NCI-H146 treated with DMSO at 0.1 percent for 48 hours (cell line): ENCODE data around the gene PRSS22.

ENCODE experiments used
- DNase-seq: peaks from one replicate; lab custom pipeline; 2025; ENCODE audit not compliant: unreplicated experiment; lab: John Stamatoyannopoulos, UW

The PRSS22 gene, protein sequence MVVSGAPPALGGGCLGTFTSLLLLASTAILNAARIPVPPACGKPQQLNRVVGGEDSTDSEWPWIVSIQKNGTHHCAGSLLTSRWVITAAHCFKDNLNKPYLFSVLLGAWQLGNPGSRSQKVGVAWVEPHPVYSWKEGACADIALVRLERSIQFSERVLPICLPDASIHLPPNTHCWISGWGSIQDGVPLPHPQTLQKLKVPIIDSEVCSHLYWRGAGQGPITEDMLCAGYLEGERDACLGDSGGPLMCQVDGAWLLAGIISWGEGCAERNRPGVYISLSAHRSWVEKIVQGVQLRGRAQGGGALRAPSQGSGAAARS

DNA sequence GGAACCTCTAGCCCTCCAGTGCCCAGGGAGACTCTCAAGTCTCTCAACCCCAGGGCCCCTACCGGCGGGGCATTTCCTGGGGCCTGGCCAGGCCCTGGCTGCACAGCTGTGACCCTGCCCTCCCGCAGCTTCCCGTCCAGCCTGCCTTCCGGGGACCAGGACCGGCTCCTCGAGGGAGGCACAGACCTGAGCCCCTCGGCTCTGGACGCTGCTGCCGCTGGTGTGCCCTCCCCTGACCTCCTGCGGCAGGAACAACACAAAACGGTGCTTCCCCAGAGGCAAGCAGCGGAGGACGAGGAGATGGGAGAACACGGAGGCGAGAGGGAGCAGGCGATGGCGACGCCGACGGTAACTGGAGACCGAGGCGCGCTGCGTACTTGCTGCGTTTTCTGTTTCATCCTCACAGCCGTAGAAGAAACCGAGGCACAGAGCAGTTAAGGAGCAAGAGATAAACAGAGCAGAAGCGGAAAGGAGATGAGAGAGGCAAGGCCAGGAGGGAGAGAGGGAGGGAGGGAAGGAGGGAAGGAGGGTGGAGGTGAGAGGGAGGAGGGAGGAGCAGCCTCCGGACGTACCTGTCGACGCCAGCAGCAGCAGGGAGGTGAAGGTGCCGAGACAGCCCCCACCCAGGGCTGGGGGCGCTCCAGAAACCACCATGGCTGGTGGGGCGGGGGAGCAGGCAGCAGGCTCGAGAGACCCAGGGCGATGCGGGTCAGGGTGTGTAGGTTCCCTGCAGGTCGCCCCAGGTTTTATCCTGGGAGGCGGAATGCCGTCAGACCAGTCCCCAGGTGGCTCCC, at the start of gene PRSS22:
Gene PRSS22, minus strand, starts transcription at position 720 of the 794 bp plus-strand sequence. Its CDS starts 66 bp downstream, at position 654.
- DNase-seq: no peak

DNA sequence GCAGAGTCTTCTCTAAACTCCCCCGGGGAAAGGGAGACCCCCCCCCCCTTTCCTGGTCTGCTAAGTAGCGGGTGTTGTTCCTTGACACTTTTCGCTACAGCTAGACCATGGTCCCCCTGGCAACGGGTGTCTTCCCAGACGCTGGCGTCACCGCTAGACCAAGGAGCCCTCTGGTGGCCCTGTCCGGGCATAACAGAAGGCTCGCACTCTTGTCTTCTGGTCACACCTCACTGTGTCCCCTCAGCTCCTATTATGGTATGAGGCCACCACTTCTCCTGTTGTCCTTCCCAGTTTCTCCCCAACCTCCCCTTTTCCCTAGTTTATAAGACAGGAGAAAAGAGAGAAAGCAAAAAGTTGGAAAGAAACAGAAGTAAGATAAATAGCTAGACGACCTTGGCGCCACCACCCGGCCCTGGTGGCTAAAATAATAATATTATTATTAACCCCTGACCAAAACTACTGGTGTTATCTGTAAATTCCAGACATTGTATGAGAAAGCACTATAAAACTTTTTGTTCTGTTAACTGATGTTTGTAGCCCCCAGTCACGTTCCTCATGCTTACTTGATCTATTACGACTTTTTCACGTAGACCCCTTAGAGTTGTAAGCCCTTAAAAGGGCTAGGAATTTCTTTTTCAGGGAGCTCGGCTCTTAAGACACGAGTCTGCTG, 49.2 kb upstream of the PRSS22 start:
- DNase-seq: peak; percentile 14

DNA sequence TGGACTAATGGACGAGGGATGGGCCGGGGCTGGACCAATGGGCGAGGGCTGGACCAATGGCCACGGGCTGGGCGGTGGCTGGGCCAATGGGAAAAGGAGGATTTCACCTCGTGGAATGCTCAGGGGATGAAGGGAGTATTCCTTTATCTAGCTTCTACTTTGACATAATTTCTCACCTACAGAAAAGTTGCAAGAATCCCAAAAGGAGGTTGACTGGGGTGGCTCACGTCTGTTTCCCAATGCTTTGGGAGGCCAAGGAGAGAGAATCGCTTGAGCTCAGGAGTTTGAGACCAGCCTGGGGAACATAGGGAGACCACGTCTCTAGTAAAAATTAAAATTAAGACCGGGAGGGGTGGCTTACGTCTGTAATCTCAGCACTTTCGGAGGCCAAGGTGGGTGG, 48.0 kb upstream of the PRSS22 start:
- DNase-seq: no peak

DNA sequence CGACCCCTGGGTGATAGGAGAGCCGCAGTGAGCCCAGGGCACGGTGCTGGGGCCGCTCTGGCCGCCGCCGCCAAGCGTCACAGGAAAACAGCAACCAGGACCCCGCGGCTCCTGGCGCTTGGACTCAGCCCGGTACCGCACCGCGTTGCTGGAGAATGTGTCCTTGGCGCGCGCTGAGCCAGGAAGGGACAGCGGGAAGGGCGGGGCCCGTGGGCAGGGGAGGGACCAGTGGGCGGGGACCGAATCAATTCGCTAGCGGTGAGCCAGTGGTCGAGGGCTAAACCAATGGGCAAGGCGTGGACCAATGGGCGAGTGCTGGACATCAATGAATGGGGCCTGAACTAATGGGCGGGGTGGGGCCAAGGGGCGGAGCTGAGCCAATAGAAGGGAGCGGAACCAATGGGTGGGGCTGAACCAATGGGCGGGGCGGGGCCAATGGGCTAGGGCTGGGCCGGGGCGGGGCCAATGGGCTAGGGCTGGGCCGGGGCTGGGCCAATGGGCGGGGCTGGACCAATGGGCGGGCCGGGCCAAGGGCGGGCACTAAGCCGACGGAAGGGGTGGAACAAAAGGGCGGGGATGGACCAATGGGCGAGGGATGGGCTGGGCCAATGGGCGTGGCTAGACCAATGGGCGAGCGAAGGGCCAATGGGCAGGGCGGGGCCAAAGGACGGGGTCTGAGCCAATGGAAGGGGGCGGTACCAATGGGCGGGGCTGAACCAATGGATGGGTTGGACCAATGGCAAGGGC, 47.4 kb upstream of the PRSS22 start:
- peak; percentile 98 for DNase-seq

DNA sequence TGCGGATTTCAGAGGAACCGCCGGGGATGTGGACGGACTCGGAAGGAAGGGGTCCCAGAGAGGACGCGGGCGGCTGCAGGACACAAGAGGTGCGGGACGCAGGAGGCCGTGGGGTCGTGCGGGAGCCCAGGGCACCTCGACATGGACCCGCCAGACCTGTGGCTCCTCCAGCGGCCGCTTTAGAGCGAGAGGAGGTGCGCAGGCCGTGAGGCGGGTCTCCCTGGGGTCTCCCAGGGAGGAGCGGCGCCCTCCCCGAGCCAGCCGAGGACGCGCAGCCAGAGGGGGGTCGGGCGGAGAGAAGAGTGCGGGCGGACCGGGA, 46.9 kb upstream of the PRSS22 start:
- DNase-seq: no peak

DNA sequence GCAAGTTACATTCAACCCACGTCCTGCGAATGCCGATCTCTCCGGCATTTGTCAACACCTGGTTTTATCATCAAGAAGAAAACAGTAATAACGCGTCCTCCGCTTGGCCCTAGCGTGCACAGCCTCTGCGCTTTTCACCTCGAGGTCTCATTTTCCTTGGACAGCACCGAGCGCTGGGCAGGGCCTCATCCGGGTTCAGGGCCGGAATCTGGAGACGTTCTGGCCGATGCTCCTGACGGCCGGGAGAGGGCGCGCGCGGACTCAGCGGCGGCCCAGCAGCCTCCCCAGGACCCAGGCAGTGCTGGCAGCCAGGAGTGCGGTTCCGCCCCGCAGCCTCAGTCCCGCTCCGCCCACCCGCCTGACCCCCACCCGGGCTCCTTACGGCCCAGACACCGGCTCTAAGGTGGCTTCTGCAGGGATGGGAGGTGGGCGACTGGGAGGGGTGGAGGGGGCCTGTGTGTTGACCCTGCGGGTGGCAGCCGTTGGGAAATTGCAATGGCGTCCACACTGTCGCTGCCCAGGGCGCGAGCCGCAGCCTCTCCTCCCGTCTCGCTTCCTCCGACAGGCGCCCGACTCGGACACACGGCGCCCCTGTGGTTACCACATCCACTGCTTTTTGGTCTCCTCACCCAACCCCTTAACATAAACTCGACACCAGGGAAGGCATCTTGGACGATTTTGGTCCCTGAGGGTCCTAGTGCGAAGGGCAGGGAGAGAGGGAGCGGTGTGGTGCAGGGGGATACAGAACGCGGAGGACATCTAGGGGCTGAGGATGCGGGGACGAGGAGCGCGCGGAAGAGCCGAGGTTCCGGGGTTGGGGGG, 46.3 kb upstream of the PRSS22 start:
- peak; percentile 81 for DNase-seq

DNA sequence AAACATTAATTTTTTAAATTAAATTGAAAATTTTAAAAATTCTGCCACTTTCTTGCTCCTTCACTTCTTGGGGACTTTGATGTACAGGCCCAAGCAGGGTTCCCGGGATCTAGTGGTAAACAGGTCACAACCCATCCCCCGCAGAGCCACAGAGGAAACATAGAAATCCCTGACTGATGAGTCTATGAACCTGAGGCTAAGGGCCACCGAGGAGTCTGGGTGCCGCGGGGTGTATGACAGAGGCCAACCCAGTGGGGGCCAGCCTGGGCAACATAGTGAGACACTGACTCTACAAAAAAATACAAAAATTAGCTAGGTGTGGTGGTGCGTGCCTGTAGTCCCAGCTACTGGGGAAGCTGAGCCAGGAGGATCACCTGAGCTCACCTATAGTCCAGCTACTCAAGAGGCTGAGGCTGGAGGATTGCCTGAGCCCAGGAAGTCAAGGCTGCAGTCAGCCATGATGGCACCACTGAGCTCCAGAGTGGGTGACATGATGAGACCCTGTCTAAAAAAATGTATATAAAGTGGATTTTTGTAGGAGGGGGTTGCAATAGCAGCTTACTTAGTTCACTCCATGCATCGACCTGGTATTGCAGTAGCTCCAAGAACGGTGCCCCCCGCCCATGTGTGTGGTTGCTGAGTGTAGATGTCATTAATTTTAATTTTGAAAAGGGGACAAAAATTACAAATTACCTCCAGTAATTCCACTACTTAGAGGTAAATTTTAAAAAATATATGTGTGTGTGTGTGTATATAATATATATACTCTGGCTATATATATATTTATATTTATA, 44.6 kb upstream of the PRSS22 start:
- no peak for DNase-seq

DNA sequence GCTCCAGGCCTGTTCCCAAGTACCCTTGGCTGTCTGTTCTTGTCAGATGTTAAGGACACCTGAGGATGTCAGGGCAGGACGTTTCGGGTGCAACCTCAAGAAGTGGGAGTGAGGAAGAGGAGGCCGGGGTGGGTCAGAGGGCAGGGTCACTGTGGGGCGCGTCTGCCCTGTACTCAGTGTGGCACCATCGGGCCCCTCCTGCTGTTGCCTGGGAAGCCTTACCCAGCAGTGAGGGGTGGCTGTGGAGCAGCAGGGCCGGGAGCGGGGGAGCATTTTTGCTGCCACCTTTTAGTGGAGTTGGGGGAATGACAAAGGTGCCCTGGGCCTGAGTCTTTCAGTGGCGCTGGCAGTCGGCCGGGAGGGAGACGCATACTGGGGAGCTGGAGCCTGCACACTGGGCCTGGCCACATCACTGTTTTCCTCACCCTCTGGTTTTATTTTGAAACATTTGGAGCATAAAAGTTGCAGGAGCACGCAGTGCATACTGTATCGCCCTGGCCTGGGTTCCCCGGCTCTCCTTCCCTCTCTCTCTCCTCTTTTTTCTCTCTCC, 42.6 kb upstream of the PRSS22 start:
- DNase-seq: no peak

DNA sequence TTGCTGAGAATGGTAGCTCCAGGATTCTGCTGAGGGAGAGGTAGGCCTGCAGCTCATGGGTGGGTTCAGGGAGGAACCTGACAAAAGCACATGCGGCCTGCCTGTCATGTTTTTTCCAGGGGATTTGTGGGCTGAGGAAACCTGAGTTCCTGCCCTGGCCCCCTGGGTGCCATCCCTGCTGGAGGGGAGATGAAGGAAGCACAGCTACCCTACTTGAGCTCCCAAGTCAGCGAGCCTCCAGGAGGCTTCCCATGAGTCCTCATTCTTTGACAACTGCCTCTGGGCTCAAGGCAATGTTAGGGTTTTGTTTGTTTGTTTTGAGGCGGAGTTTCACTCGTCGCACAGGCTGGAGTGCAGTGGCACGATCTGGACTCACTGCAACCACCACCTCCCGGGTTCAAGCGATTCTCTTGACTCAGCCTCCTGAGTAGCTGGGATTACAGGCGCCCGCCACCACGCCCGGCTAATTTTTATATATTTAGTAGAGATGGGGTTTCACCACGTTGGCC, 41.6 kb upstream of the PRSS22 start:
- DNase-seq: no peak

DNA sequence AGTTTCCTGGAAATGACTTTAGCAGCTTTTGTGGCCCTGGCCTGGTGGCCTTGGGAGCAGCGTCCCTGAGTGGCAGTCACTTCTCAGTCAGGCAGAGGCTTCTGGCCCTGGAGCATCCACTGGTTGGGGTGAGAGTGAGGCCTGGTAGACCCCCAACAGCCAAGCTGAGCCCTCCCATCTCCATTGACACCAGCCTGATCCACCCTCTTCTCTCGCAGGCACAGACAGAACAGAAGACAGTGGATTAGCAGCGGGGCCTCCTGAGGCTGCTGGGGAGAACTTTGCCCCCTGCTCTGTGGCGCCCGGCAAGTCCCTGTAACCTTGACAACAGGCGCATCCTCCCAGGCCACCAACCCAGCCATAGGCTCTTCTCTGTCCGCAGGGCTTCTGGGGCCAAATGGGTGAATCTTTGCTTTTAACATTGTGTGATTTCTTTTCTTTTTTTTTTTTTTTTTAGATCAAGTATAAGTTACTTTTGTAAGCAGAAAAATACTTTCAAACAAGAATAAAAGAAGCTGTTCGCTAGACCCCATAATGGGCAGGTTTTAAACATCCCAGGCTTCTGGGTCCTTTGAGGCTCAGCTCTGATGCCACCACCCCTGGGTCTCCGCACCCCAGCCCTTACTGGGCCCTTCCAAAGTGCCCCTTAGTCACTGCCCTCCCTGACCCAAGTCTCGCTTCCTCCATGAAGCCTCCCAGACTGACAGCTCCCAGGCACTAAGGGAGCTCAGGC, 41.0 kb upstream of the PRSS22 start:
- no peak for DNase-seq

DNA sequence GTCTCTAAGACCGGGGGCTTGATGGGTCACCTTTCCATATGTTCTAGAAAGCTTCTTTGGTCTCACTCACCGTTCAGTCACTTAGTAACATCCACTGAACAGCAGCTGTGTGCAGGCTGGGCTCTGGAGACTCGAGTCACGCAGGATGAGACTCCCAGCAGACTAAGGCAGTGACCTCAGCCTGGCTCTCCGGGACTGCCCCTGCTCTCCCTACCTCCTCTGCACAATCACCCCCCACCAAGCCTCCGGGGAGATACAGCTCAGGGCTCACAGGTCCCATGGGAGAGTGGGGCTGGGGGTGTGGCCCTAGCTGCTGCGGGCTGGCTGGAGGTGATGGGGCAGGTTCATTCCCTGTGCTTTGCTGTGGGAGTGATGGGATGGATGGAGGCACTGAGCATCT, 39.1 kb upstream of the PRSS22 start:
- no peak for DNase-seq

DNA sequence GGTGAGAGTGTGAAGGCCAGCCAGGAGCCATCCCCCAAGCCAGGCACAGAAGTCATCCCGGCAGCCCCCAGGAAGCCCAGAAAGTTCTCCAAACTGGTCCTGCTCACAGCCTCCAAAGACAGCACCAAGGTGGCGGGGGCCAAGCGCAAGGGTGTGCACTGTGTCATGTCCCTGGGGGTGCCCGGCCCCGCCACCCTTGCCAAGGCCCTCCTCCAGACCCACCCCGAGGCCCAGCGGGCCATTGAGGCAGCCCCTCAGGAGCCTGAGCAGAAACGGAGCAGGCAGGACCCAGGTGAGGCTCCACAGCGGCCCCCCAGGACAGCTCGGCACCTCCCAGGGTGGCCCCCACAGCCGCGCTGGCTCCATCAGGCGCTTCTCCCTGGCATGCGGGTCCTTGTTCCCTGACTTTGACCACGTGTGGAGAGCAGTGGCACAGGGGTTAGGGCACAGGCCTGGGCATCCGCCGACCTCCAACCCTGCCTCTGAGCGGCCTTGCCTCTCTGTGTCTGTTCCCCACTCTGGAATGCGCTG, 38.6 kb upstream of the PRSS22 start:
- DNase-seq: no peak

DNA sequence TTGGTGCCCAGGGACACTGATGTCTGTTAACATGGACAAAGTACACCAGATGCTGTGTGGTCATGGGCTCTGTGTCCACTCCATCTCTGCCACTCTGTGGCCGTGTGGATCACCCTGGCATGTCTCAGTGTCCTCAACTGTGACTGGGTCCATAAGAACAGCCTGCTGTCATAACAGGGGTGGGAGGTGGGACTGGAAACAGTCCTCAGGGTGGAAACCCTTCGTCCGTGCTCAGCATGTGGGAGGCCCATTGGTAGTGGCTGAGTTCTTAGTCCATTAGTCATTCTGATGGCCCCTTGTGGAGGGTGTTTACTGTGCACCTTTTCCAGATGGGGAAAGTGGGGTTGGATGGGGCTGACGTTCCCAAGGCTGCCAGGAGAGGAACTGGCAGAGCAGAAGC, 37.8 kb upstream of the PRSS22 start:
- DNase-seq: no peak

DNA sequence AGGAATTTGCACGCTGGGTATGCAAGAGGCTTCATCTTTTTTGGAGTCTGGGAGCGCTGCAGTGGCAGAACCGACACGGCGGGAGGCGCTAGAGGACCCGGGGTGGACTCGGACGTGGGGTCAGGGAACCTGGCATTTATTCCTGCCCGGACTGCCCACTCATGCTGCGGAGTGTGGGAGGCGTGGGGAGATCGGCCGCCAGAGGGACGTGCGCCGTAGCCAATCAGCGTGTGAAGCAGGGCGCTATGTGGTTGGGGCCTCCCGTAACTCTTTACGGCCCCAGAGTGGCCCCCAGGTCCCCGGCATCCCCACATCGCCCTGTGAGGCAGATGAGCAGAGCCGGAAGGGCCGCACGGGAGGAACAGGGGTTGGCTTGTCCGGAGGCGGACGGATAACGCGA, 36.3 kb upstream of the PRSS22 start:
- DNase-seq: no peak

DNA sequence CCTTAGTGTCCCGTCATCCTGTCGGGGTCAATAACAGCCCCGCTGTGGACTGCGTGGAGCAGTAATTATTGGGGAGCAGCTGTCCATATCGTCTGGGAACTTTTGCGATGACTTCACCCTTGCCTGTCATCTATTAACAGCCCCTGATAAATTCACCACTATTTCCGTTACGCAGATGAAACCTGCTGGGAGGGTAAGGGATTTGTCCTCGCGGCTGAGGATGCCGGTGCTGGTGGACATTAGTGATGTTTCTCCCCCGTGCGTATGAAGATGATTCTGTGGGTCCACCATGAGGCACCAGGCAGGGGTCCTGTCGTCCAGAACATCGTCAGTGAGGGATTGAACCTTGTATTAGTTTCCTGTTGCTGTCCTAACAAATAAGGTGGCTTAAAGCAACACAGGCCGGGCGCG, 26.1 kb upstream of the PRSS22 start:
- DNase-seq: no peak

DNA sequence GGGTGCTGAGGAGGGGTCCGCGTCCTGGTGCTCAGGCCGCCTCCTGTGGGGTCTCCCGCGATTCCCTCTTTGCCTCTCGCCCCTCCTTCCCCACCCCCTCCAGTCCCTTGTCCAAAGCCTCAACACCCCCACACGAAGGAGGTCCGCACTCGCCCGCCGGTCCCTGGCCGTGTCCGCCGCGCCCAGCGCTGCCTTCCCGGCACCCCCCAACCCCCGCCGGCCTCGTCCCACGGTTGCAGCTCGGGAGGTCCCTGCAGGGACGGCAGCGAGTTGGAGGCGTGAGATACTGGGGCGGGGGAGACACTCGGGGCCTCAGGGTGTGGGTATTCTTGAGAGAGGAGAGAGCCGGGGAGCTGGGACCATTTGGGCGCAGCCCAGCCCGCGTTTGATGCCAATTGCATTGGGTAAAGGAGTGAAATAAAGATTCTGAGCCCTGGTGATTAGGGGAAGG, 25.5 kb upstream of the PRSS22 start:
- DNase-seq: peak; percentile 12

DNA sequence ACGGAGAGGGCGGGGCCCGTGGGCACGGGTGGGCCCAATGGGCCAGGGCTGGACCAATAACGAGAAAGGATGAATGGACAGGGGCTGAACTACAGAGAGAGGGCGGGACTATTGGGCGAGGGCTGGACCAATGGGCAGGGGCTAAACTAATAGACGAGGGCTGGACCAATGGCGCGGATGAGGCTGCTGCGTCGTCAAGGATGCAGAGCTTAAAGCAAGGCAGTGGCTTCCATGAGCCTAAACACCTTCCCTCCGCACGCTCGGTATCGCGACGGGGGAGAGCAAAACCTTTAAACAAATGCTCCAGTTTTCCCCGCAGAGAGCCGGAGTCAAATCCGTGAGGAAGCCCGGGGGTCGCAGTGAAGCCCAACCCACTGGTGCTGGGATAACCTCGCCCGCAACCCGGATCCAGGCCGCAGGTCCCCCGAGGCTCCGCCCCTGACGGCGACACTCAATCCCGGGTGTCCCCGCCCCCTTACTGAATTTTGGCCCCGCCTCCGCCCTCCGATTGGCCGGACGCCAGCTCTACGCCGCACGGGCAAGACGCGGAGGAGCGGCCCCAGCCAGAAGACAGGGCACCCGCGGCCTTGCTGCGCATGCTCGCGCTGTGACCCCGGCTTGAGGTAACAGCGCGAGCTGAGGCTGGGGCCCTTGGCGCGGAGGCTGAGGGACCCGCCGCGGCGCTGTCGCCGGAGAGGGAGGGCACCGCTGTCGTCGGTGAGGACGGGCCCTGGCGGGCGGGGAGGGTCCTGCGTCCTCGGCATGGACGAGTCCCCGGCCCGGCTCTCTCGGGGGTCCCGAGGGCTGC, 24.9 kb upstream of the PRSS22 start, which contains the start of gene FLYWCH2:
Gene FLYWCH2, plus strand, starts transcription at position 566 of the 808 bp plus-strand sequence. CDS start 13,235 bp downstream, outside the sequence.
- DNase-seq: peak; percentile 98
